ENCODE results near the gene POGLUT2. TPM values are rescaled to one million over a fixed set of nuclear protein-coding genes. Genes with fewer than 3 reads are reported as not detected.

The POGLUT2 gene
- total RNA-seq, 1 experiment from 2014 or later, result 5.8 TPM

- Histone ChIP-seq H3K36me3 (ENCODE audit: control insufficient read depth, insufficient read depth, low read length) (no peaks in the 10 kb centered on the region; the same call in 1 of the 2 replicates), H3K9me3 (ENCODE audit: control insufficient read depth, insufficient read depth, low read depth, low read length) (no peaks in the 10 kb centered on the region), H3K27ac (ENCODE audit: low read length) (peak overlapping the region; percentile 68), H3K4me3 (ENCODE audit: low read depth in 2 of 2, low read length in 2 of 2) (peak overlapping the region; percentile 63 to 81), H3K27me3 (ENCODE audit: control insufficient read depth, insufficient read depth, low read length) (no peaks in the 10 kb centered on the region), H3K4me1 (ENCODE audit: control insufficient read depth, insufficient read depth, low read length) (no peaks in the 10 kb centered on the region)
- in situ Hi-C loops (cut with HindIII; ENCODE audit: low pct_unique_long_range_greater_than_20kb, low sequenced_read_pairs), result no loop called here
- TF ChIP-seq CTCF (IDR thresholded peaks at IDR 0.05) (peak; percentile 79), TCF7L2 (IDR thresholded peaks at IDR 0.05; ENCODE audit: low read depth, low read length) (no peak)
- DNase-seq (ENCODE audit: low read depth, low spot score) (peak; percentile 10), ATAC-seq (peak; percentile 89)
- CTCF ChIA-PET, result interaction anchor here (0.6 kb wide), 1 partner anchor 868 kb away, joined by 5 read pairs; no protein-coding TSS in a partner anchor
- intact Hi-C loops (cut with micrococcal nuclease; ENCODE audit: unreplicated experiment), result no loop called here
- POLR2A ChIA-PET, result interaction anchor here (0.6 kb wide), 1 partner anchor 21 kb away, joined by 3 read pairs; no protein-coding TSS in a partner anchor
- no TSS peak for BruUV-seq (replicated peaks)
Measured at GRCh38 chr13:102800145-102801041, 1.6 kb upstream of the POGLUT2 start.

- peak; percentile 55 for ATAC-seq
- peak overlapping the region; percentile 63 to 81 for H3K4me3 ChIP-seq (ENCODE audit: low read depth in 2 of 2, low read length in 2 of 2)
- in situ Hi-C loops (cut with HindIII; ENCODE audit: low pct_unique_long_range_greater_than_20kb, low sequenced_read_pairs) (no loop called here), intact Hi-C loops (cut with micrococcal nuclease; ENCODE audit: unreplicated experiment) (no loop called here)
- peak overlapping the region; percentile 68 for H3K27ac ChIP-seq (ENCODE audit: low read length)
- H3K27me3 ChIP-seq (ENCODE audit: control insufficient read depth, insufficient read depth, low read length), result no peaks in the 10 kb centered on the region
- TF ChIP-seq SIN3A (IDR thresholded peaks at IDR 0.05; ENCODE audit: borderline replicate concordance, insufficient read depth, low read depth, low read length), result 0 out of 2 replicates have a peak, but pooled peaks have one; percentile 17
- no peak for TF ChIP-seq CTCF (IDR thresholded peaks at IDR 0.05)
- no peaks in the 10 kb centered on the region for H3K9me3 ChIP-seq (ENCODE audit: control insufficient read depth, insufficient read depth, low read depth, low read length)
- no peaks in the 10 kb centered on the region for H3K4me1 ChIP-seq (ENCODE audit: control insufficient read depth, insufficient read depth, low read length)
- no peak for DNase-seq (ENCODE audit: low read depth, low spot score)
- no peaks in the 10 kb centered on the region; the same call in 1 of the 2 replicates for H3K36me3 ChIP-seq (ENCODE audit: control insufficient read depth, insufficient read depth, low read length)
- ChIA-PET CTCF (no interaction called here), POLR2A (no interaction called here)
- no TSS peak for BruUV-seq (replicated peaks)
Measured at GRCh38 chr13:102799426-102800144, 809 bp upstream of the POGLUT2 start.

GRCh38 chr13:102793611-102794355 lies 5.0 kb downstream of the POGLUT2 start:
- intact Hi-C loops (cut with micrococcal nuclease; ENCODE audit: unreplicated experiment), result no loop called here

More at GRCh38 chr13:102793611-102794355, 5.0 kb downstream of the POGLUT2 start:
- no peaks in the 10 kb centered on the region; the same call in 1 of the 2 replicates for H3K36me3 ChIP-seq (ENCODE audit: control insufficient read depth, insufficient read depth, low read length)
- no peaks in the 10 kb centered on the region for H3K27me3 ChIP-seq (ENCODE audit: control insufficient read depth, insufficient read depth, low read length)
- BruUV-seq (replicated peaks), result no TSS peak
- no peak for ATAC-seq
- no peak for DNase-seq (ENCODE audit: low read depth, low spot score)
- no peak overlapping the region for H3K27ac ChIP-seq (ENCODE audit: low read length)
- POLR2A ChIA-PET, result no interaction called here
- H3K4me1 ChIP-seq (ENCODE audit: control insufficient read depth, insufficient read depth, low read length), result no peaks in the 10 kb centered on the region
- CTCF ChIA-PET, result no interaction called here
- no peak overlapping the region for H3K4me3 ChIP-seq (ENCODE audit: low read depth in 2 of 2, low read length in 2 of 2)
- in situ Hi-C loops (cut with HindIII; ENCODE audit: low pct_unique_long_range_greater_than_20kb, low sequenced_read_pairs), result no loop called here
- no peaks in the 10 kb centered on the region for H3K9me3 ChIP-seq (ENCODE audit: control insufficient read depth, insufficient read depth, low read depth, low read length)
- TF ChIP-seq TCF7L2 (IDR thresholded peaks at IDR 0.05; ENCODE audit: low read depth, low read length) (no peak), SIN3A (IDR thresholded peaks at IDR 0.05; ENCODE audit: borderline replicate concordance, insufficient read depth, low read depth, low read length) (no peak), CTCF (IDR thresholded peaks at IDR 0.05) (no peak), POLR2AphosphoS5 (IDR thresholded peaks at IDR 0.05; ENCODE audit: low read depth, low read length) (no peak), REST (IDR thresholded peaks at IDR 0.05; ENCODE audit: insufficient read depth in 1 of 2, low read depth in 2 of 2, low read length in 1 of 2) (no peak)
